Measurements from ENCODE around the gene ETV5.

GRCh38 chr3:186042036-186042435, 66.9 kb downstream of the ETV5 start:
- TF ChIP-seq BHLHE40 (IDR thresholded peaks at IDR 0.05; ENCODE audit: borderline replicate concordance), result no peak
- TF ChIP-seq ELF4 (IDR thresholded peaks at IDR 0.05), result no peak
- no peak for TF ChIP-seq SUZ12 (IDR thresholded peaks at IDR 0.05)
- no peak for TF ChIP-seq TARDBP (IDR thresholded peaks at IDR 0.05)
- no peak for TF ChIP-seq ARNT (IDR thresholded peaks at IDR 0.05)
- no peak for TF ChIP-seq FOXM1 (IDR thresholded peaks at IDR 0.05; ENCODE audit: borderline replicate concordance)
- TF ChIP-seq SP1 (IDR thresholded peaks at IDR 0.05), result no peak
- TF ChIP-seq NFRKB (IDR thresholded peaks at IDR 0.05), result no peak

All from HEK293T (cell line).